Astrocyte of the hippocampus (primary cell): ENCODE measurements around the gene EFNB3.

ENCODE experiments used
- DNase-seq: peaks from one replicate; pipeline ENCODE4 v3.0.0; 2011; ENCODE audit warnings: low read depth, low spot score

Gene EFNB3

GRCh38 chr17:7704601-7705268 is at the start of gene EFNB3:
TSS of gene EFNB3 (plus strand) at chr17:7705202. CDS start at chr17:7705599, 397 bp downstream.
- peak; percentile 79 for DNase-seq

GRCh38 chr17:7655541-7655840 is 49.5 kb upstream of the EFNB3 start:
- no peak for DNase-seq

GRCh38 chr17:7656958-7657609 is 47.9 kb upstream of the EFNB3 start:
- peak; percentile 77 for DNase-seq

- peak; percentile 71 for DNase-seq
These were observed 37.2 kb upstream of the EFNB3 start for GRCh38 chr17:7667656-7668406.

- no peak for DNase-seq
These were observed 36.5 kb upstream of the EFNB3 start for GRCh38 chr17:7668482-7668881.

GRCh38 chr17:7673239-7673638 is 31.8 kb upstream of the EFNB3 start:
- no peak for DNase-seq

GRCh38 chr17:7674934-7675333 is 30.1 kb upstream of the EFNB3 start:
- no peak for DNase-seq

- DNase-seq: peak; percentile 37
These were observed 28.5 kb upstream of the EFNB3 start for GRCh38 chr17:7676533-7676932.

GRCh38 chr17:7677388-7678067 is 27.5 kb upstream of the EFNB3 start:
- DNase-seq: no peak

GRCh38 chr17:7684851-7685532 is 20.0 kb upstream of the EFNB3 start:
- peak; percentile 14 for DNase-seq

- peak; percentile 96 for DNase-seq
These were observed 19.3 kb upstream of the EFNB3 start for GRCh38 chr17:7685533-7686221.

GRCh38 chr17:7686222-7687071 is 18.6 kb upstream of the EFNB3 start:
- DNase-seq: peak; percentile 92

- peak; percentile 95 for DNase-seq
These were observed 17.7 kb upstream of the EFNB3 start, which contains the start of gene TP53 for GRCh38 chr17:7687072-7687907. TSS of gene TP53 (minus strand) at chr17:7687490. CDS start at chr17:7676594, 10,896 bp downstream.

GRCh38 chr17:7687908-7688807 is 16.8 kb upstream of the EFNB3 start, which contains the start of gene WRAP53:
TSS of gene WRAP53 (plus strand) at chr17:7688477. CDS start at chr17:7688649, 172 bp downstream.
- peak; percentile 100 for DNase-seq

- no peak for DNase-seq
These were observed 16.1 kb upstream of the EFNB3 start for GRCh38 chr17:7688808-7689316.

GRCh38 chr17:7695586-7695985 is 9.4 kb upstream of the EFNB3 start:
- no peak for DNase-seq

GRCh38 chr17:7697828-7698588 is 7.0 kb upstream of the EFNB3 start:
- DNase-seq: no peak
